ENCODE data around the gene SPPL2C. TPM values are rescaled to one million over a fixed set of nuclear protein-coding genes. Genes with fewer than 3 reads are reported as not detected.

SPPL2C gene
- total and polyA plus RNA-seq, 2 of the 8 experiments (the other 6 are each of a cell fraction or from before 2014, with no cell fraction given), result not detected

DNA sequence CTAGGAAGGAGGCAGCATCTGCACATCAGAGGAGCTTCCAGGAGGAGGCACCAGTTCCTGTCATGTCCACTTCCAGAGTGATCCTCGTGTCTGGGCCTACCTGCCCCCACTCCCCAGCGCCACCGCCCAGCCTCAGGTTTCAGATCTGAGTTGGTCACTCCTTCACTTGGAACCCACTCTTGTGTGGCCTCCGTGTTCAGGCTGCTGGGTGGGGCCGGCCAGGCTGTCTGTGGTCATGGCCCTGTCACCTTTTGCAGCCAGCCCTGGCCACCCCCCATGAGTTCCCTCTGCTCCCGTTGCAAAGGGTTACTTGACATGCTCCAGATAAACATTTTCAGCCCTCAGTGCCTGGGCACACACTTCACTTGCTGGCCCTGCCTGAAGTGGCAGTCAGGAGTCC, 26.6 kb upstream of the SPPL2C start (continued):
- TF ChIP-seq, protein P1, sequence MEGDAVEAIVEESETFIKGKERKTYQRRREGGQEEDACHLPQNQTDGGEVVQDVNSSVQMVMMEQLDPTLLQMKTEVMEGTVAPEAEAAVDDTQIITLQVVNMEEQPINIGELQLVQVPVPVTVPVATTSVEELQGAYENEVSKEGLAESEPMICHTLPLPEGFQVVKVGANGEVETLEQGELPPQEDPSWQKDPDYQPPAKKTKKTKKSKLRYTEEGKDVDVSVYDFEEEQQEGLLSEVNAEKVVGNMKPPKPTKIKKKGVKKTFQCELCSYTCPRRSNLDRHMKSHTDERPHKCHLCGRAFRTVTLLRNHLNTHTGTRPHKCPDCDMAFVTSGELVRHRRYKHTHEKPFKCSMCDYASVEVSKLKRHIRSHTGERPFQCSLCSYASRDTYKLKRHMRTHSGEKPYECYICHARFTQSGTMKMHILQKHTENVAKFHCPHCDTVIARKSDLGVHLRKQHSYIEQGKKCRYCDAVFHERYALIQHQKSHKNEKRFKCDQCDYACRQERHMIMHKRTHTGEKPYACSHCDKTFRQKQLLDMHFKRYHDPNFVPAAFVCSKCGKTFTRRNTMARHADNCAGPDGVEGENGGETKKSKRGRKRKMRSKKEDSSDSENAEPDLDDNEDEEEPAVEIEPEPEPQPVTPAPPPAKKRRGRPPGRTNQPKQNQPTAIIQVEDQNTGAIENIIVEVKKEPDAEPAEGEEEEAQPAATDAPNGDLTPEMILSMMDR (IDR thresholded peaks at IDR 0.05; ENCODE audit: control extremely low read depth in 1 of 3, insufficient read depth in 1 of 3, low read depth in 1 of 3, low read length in 3 of 3), result no peak
- TF ChIP-seq PHF8 (conservative IDR thresholded peaks at IDR 0.05; ENCODE audit: low read depth, low read length) (no peak), SIN3A (conservative IDR thresholded peaks at IDR 0.05 in 1 of 2, IDR thresholded peaks at IDR 0.05 in 1 of 2; ENCODE audit: low read depth in 1 of 2, low read length in 2 of 2) (no peak), CBX5 (IDR thresholded peaks at IDR 0.05; ENCODE audit: low read depth, low read length) (no peak)
- TF ChIP-seq, protein P2, sequence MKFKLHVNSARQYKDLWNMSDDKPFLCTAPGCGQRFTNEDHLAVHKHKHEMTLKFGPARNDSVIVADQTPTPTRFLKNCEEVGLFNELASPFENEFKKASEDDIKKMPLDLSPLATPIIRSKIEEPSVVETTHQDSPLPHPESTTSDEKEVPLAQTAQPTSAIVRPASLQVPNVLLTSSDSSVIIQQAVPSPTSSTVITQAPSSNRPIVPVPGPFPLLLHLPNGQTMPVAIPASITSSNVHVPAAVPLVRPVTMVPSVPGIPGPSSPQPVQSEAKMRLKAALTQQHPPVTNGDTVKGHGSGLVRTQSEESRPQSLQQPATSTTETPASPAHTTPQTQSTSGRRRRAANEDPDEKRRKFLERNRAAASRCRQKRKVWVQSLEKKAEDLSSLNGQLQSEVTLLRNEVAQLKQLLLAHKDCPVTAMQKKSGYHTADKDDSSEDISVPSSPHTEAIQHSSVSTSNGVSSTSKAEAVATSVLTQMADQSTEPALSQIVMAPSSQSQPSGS (IDR thresholded peaks at IDR 0.05; ENCODE audit: low read length), result no peak

Data from H1 (cell line).